OCI-LY7 (cell line): ENCODE data around the gene CEP104. TPM values are rescaled to one million over a fixed set of nuclear protein-coding genes. Genes with fewer than 3 reads are reported as not detected.

Experiments
- BruUV-seq: library from RNA; stranded (reverse); fragments of 400-500 nt; replicated peaks from 2 replicates; lab custom pipeline; 2021; lab: Mats Ljungman, UMichigan
- CTCF ChIA-PET: fragments of 300-600 bp; sonication (Branson Sonifier 250); formaldehyde crosslinking; loops from one replicate; lab custom pipeline; 2022; ENCODE audit warnings: antibody characterized with exemption; ENCODE audit not compliant: unreplicated experiment; lab: Charles Lee
- POLR2A ChIA-PET: fragments of 300-600 bp; sonication (Branson Sonifier 250); formaldehyde crosslinking; loops from one replicate; lab custom pipeline; 2022; ENCODE audit warnings: antibody characterized with exemption; lab: Charles Lee
- DNase-seq: peaks from one replicate; pipeline ENCODE4 v3.0.0-alpha.2; 2015; ENCODE audit warnings: low spot score
- H2AFZ ChIP-seq: fragments of 200-600 bp; sonication (generic), shearing (Covaris generic); 2 replicates; pipeline ENCODE4 v1.6.1; 2014; ENCODE audit warnings: mild to moderate bottlenecking, antibody characterized with exemption, low read length, moderate library complexity
- H3K27ac ChIP-seq: fragments of 200-600 bp; sonication (generic); 2 replicates; pipeline ENCODE4 v1.5.1; 2014; ENCODE audit warnings: mixed run types, low read depth, mild to moderate bottlenecking, moderate library complexity, low read length, inconsistent platforms; ENCODE audit not compliant: poor library complexity, severe bottlenecking
- H3K36me3 ChIP-seq: fragments of 200-600 bp; sonication (generic); 2 replicates; pipeline ENCODE4 v1.6.1; 2014; ENCODE audit warnings: mild to moderate bottlenecking, antibody characterized with exemption, low read length, moderate library complexity, mixed read lengths; ENCODE audit not compliant: insufficient read depth
- H3K4me1 ChIP-seq: fragments of 200-600 bp; sonication (generic); 2 replicates; pipeline ENCODE4 v1.5.1; 2014; ENCODE audit warnings: mild to moderate bottlenecking, low read length; ENCODE audit not compliant: insufficient read depth, poor library complexity, severe bottlenecking
- H3K4me2 ChIP-seq: fragments of 200-600 bp; sonication (generic); 2 replicates; pipeline ENCODE4 v1.6.1; 2014; ENCODE audit warnings: mild to moderate bottlenecking, low read length
- H3K4me3 ChIP-seq: fragments of 200-600 bp; sonication (generic); 2 replicates; pipeline ENCODE4 v1.5.1; 2014; ENCODE audit warnings: mild to moderate bottlenecking, low read depth, low read length; ENCODE audit not compliant: poor library complexity, severe bottlenecking
- H3K79me2 ChIP-seq: fragments of 200-600 bp; sonication (generic); 2 replicates; pipeline ENCODE4 v1.6.1; 2016; ENCODE audit warnings: low read depth, mild to moderate bottlenecking, low read length, moderate library complexity, mixed read lengths; ENCODE audit not compliant: insufficient read depth
- H3K9me2 ChIP-seq: fragments of 200-600 bp; sonication (generic); 2 replicates; pipeline ENCODE4 v1.6.1; 2016; ENCODE audit warnings: mild to moderate bottlenecking, low read length, mixed read lengths; ENCODE audit not compliant: insufficient read depth
- H3K9me3 ChIP-seq: fragments of 200-600 bp; sonication (generic); 2 replicates; pipeline ENCODE4 v1.6.1; 2014; ENCODE audit warnings: mild to moderate bottlenecking, mixed run types, low read length, mixed read lengths
- H4K20me1 ChIP-seq: fragments of 200-600 bp; sonication (generic); 2 replicates; pipeline ENCODE4 v1.6.1; 2014; ENCODE audit warnings: mild to moderate bottlenecking, antibody characterized with exemption, low read length, moderate library complexity, mixed read lengths; ENCODE audit not compliant: insufficient read depth
- CTCF ChIP-seq: fragments of 200-600 bp; sonication (generic); conservative IDR thresholded peaks from 2 replicates; pipeline ENCODE4 v1.5.1; 2014; ENCODE audit warnings: mild to moderate bottlenecking, antibody characterized with exemption, low read length, moderate library complexity, mixed read lengths
- EZH2phosphoT487 ChIP-seq: fragments of 200-600 bp; sonication (generic); IDR thresholded peaks from 2 replicates; pipeline ENCODE4 v1.6.1; 2018; ENCODE audit warnings: low read depth, borderline replicate concordance, mild to moderate bottlenecking, mixed run types, antibody characterized with exemption, low read length, moderate library complexity, mixed read lengths
- intact Hi-C: fragments of 100-400 bp; cut with micrococcal nuclease; formaldehyde crosslinking; loops from one replicate; pipeline ENCODE4 v1.10.0; 2022; ENCODE audit not compliant: unreplicated experiment
- total RNA-seq, 2 experiments: library from RNA; depleted of rRNA in 1 of 2; stranded (reverse); fragments of >200 nt in 1 of 2; shearing (Covaris generic) in 1 of 2; gene quantifications; 2 replicates each; pipeline ENCODE4 v1.2.3, GENCODE V29; 2014 to 2022

CEP104 gene
- total RNA-seq, 2 experiments from 2014 or later: 26.8 to 71.0 TPM

- Histone ChIP-seq H3K27ac (no peak overlapping the region), H3K4me3 (no peak overlapping the region), H3K36me3 (peaks cover 78% of the 10 kb centered on the region; the same call in 1 of the 2 replicates), H3K4me1 (no peaks in the 10 kb centered on the region), H2AFZ (no peak overlapping the region), H3K79me2 (no peaks in the 10 kb centered on the region), H4K20me1 (no peaks in the 10 kb centered on the region), H3K4me2 (no peak overlapping the region), H3K9me2 (no peaks in the 10 kb centered on the region), H3K9me3 (no peaks in the 10 kb centered on the region)
- no TSS peak for BruUV-seq
- POLR2A ChIA-PET: no interaction called here
- DNase-seq: no peak
- CTCF ChIA-PET: no interaction called here
- TF ChIP-seq EZH2phosphoT487: no peak
- no peak for TF ChIP-seq CTCF
- intact Hi-C loops: no loop called here
These were observed 32.4 kb downstream of the CEP104 start for GRCh38 chr1:3824650-3825049.

GRCh38 chr1:3822421-3822820 is 34.6 kb downstream of the CEP104 start:
- no peak for DNase-seq
- no peaks in the 10 kb centered on the region for H4K20me1 ChIP-seq
- TF ChIP-seq EZH2phosphoT487 (no peak), CTCF (no peak)
- H3K4me1 ChIP-seq: no peaks in the 10 kb centered on the region
- CTCF ChIA-PET: no interaction called here
- BruUV-seq: no TSS peak
- intact Hi-C loops: no loop called here
- no peak overlapping the region for H2AFZ ChIP-seq
- POLR2A ChIA-PET: no interaction called here
- peaks cover 66% of the 10 kb centered on the region; the same call in 1 of the 2 replicates for H3K36me3 ChIP-seq
- no peak overlapping the region for H3K4me2 ChIP-seq
- H3K4me3 ChIP-seq: no peak overlapping the region
- H3K79me2 ChIP-seq: no peaks in the 10 kb centered on the region
- H3K9me3 ChIP-seq: no peaks in the 10 kb centered on the region
- H3K9me2 ChIP-seq: no peaks in the 10 kb centered on the region
- H3K27ac ChIP-seq: no peak overlapping the region

GRCh38 chr1:3821908-3822307 is 35.1 kb downstream of the CEP104 start:
- Histone ChIP-seq H3K9me3 (no peaks in the 10 kb centered on the region), H2AFZ (no peak overlapping the region), H3K4me2 (no peak overlapping the region), H4K20me1 (no peaks in the 10 kb centered on the region), H3K9me2 (no peaks in the 10 kb centered on the region), H3K79me2 (no peaks in the 10 kb centered on the region), H3K4me3 (no peak overlapping the region), H3K4me1 (no peaks in the 10 kb centered on the region), H3K27ac (no peak overlapping the region), H3K36me3 (peaks cover 62% of the 10 kb centered on the region; the same call in 1 of the 2 replicates)
- CTCF ChIA-PET: no interaction called here
- BruUV-seq: no TSS peak
- POLR2A ChIA-PET: no interaction called here
- DNase-seq: no peak
- TF ChIP-seq EZH2phosphoT487: no peak
- TF ChIP-seq CTCF: no peak
- intact Hi-C loops: no loop called here
